ENCODE results near the gene KIAA1143. TPM values are rescaled to one million over a fixed set of nuclear protein-coding genes. Genes with fewer than 3 reads are reported as not detected.

Gene KIAA1143
- total and polyA plus RNA-seq, 9 of the 15 experiments (the other 6 are each of a cell fraction or from before 2014, with no cell fraction given) = 25.6 to 72.0 (median 42.2) TPM

- TF ChIP-seq, protein P1, sequence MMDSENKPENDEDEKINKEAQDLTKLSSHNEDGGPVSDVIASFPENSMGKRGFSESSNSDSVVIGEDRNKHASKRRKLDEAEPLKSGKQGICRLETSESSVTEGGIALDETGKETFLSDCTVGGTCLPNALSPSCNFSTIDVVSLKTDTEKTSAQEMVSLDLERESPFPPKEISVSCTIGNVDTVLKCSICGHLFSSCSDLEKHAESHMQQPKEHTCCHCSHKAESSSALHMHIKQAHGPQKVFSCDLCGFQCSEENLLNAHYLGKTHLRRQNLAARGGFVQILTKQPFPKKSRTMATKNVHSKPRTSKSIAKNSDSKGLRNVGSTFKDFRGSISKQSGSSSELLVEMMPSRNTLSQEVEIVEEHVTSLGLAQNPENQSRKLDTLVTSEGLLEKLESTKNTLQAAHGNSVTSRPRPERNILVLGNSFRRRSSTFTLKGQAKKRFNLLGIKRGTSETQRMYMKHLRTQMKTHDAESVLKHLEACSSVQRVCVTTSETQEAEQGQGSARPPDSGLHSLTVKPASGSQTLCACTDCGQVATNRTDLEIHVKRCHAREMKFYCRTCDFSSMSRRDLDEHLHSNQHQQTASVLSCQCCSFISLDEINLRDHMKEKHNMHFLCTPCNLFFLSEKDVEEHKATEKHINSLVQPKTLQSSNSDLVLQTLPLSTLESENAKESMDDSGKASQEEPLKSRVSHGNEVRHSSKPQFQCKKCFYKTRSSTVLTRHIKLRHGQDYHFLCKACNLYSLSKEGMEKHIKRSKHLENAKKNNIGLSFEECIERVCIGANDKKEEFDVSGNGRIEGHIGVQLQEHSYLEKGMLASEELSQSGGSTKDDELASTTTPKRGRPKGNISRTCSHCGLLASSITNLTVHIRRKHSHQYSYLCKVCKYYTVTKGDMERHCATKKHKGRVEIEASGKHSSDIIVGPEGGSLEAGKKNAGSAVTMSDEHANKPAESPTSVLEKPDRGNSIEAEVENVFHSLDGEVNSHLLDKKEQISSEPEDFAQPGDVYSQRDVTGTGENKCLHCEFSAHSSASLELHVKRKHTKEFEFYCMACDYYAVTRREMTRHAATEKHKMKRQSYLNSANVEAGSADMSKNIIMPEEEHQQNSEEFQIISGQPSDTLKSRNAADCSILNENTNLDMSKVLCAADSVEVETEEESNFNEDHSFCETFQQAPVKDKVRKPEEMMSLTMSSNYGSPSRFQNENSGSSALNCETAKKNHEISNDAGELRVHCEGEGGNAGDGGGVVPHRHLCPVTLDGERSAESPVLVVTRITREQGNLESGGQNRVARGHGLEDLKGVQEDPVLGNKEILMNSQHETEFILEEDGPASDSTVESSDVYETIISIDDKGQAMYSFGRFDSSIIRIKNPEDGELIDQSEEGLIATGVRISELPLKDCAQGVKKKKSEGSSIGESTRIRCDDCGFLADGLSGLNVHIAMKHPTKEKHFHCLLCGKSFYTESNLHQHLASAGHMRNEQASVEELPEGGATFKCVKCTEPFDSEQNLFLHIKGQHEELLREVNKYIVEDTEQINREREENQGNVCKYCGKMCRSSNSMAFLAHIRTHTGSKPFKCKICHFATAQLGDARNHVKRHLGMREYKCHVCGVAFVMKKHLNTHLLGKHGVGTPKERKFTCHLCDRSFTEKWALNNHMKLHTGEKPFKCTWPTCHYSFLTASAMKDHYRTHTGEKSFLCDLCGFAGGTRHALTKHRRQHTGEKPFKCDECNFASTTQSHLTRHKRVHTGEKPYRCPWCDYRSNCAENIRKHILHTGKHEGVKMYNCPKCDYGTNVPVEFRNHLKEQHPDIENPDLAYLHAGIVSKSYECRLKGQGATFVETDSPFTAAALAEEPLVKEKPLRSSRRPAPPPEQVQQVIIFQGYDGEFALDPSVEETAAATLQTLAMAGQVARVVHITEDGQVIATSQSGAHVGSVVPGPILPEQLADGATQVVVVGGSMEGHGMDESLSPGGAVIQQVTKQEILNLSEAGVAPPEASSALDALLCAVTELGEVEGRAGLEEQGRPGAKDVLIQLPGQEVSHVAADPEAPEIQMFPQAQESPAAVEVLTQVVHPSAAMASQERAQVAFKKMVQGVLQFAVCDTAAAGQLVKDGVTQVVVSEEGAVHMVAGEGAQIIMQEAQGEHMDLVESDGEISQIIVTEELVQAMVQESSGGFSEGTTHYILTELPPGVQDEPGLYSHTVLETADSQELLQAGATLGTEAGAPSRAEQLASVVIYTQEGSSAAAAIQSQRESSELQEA (IDR thresholded peaks at IDR 0.05; ENCODE audit: low read depth) = no peak
- TF ChIP-seq EP300 (IDR thresholded peaks at IDR 0.05; ENCODE audit: low read length) (no peak), ZFPM2 (CRISPR knock-in tag; IDR thresholded peaks at IDR 0.05) (no peak), XRCC3 (IDR thresholded peaks at IDR 0.05) (0 out of 2 replicates have a peak, but pooled peaks have one; percentile 25), BACH1 (tag; IDR thresholded peaks at IDR 0.05) (no peak), PHTF2 (CRISPR knock-in tag; IDR thresholded peaks at IDR 0.05) (no peak)
- TF ChIP-seq, protein P2, sequence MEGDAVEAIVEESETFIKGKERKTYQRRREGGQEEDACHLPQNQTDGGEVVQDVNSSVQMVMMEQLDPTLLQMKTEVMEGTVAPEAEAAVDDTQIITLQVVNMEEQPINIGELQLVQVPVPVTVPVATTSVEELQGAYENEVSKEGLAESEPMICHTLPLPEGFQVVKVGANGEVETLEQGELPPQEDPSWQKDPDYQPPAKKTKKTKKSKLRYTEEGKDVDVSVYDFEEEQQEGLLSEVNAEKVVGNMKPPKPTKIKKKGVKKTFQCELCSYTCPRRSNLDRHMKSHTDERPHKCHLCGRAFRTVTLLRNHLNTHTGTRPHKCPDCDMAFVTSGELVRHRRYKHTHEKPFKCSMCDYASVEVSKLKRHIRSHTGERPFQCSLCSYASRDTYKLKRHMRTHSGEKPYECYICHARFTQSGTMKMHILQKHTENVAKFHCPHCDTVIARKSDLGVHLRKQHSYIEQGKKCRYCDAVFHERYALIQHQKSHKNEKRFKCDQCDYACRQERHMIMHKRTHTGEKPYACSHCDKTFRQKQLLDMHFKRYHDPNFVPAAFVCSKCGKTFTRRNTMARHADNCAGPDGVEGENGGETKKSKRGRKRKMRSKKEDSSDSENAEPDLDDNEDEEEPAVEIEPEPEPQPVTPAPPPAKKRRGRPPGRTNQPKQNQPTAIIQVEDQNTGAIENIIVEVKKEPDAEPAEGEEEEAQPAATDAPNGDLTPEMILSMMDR (IDR thresholded peaks at IDR 0.05 in 2 of 3, conservative IDR thresholded peaks at IDR 0.05 in 1 of 3; ENCODE audit: insufficient read depth in 2 of 3, low read depth in 1 of 3, low read length in 3 of 3) = no peak
These were observed 40.0 kb downstream of the KIAA1143 start (continued) for GRCh38 chr3:44721231-44722102.

All from K562 (cell line).